ENCODE data around the gene PTPRF.

Gene PTPRF

DNA sequence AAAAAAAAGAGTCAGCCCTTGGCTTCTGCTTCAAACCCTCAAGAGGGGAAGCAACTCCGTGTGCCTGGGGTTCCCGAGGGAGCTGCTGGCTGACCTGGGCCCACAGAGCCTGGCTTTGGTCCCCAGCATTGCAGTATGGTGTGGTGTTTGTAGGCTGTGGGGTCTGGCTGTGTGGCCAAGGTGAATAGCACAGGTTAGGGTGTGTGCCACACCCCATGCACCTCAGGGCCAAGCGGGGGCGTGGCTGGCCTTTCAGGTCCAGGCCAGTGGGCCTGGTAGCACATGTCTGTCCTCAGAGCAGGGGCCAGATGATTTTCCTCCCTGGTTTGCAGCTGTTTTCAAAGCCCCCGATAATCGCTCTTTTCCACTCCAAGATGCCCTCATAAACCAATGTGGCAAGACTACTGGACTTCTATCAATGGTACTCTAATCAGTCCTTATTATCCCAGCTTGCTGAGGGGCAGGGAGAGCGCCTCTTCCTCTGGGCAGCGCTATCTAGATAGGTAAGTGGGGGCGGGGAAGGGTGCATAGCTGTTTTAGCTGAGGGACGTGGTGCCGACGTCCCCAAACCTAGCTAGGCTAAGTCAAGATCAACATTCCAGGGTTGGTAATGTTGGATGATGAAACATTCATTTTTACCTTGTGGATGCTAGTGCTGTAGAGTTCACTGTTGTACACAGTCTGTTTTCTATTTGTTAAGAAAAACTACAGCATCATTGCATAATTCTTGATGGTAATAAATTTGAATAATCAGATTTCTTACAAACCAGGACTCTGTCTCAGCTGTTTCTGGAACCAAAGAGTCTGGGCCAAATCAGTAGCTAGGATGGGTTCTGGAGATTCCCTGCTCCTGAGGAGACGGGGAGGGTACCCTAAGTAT lies 92.5 kb downstream of the PTPRF start:
- H3K27ac ChIP-seq (ENCODE audit: low read depth, low read length) = no peak overlapping the region
- H3K9me2 ChIP-seq (replicated peaks; ENCODE audit: control insufficient read depth, low read length) = no peaks in the 10 kb centered on the region
- H3K4me2 ChIP-seq (ENCODE audit: low read length) = no peak overlapping the region
- H3K9me3 ChIP-seq (ENCODE audit: control insufficient read depth, insufficient read depth, low read length) = no peaks in the 10 kb centered on the region
- no peaks in the 10 kb centered on the region for H3K36me3 ChIP-seq (ENCODE audit: control insufficient read depth, low read length)
- no peaks in the 10 kb centered on the region for H4K20me1 ChIP-seq (ENCODE audit: control insufficient read depth, insufficient read depth, low read depth, low read length)
- no peaks in the 10 kb centered on the region for H3K27me3 ChIP-seq (ENCODE audit: control insufficient read depth, low read length)
- H3K79me2 ChIP-seq (ENCODE audit: control insufficient read depth, low read length) = no peaks in the 10 kb centered on the region
- TF ChIP-seq EZH2phosphoT487 (IDR thresholded peaks at IDR 0.05; ENCODE audit: borderline replicate concordance, low read length) = no peak
- TF ChIP-seq, protein P1, sequence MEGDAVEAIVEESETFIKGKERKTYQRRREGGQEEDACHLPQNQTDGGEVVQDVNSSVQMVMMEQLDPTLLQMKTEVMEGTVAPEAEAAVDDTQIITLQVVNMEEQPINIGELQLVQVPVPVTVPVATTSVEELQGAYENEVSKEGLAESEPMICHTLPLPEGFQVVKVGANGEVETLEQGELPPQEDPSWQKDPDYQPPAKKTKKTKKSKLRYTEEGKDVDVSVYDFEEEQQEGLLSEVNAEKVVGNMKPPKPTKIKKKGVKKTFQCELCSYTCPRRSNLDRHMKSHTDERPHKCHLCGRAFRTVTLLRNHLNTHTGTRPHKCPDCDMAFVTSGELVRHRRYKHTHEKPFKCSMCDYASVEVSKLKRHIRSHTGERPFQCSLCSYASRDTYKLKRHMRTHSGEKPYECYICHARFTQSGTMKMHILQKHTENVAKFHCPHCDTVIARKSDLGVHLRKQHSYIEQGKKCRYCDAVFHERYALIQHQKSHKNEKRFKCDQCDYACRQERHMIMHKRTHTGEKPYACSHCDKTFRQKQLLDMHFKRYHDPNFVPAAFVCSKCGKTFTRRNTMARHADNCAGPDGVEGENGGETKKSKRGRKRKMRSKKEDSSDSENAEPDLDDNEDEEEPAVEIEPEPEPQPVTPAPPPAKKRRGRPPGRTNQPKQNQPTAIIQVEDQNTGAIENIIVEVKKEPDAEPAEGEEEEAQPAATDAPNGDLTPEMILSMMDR (IDR thresholded peaks at IDR 0.05; ENCODE audit: low read depth, low read length, poor library complexity, severe bottlenecking) = no peak
- no peak overlapping the region for H3K4me3 ChIP-seq (ENCODE audit: low read length)
- no peaks in the 10 kb centered on the region for H3F3A ChIP-seq (ENCODE audit: control insufficient read depth, insufficient read depth)
- no peaks in the 10 kb centered on the region for H3K4me1 ChIP-seq (ENCODE audit: control insufficient read depth, low read length)

DNA sequence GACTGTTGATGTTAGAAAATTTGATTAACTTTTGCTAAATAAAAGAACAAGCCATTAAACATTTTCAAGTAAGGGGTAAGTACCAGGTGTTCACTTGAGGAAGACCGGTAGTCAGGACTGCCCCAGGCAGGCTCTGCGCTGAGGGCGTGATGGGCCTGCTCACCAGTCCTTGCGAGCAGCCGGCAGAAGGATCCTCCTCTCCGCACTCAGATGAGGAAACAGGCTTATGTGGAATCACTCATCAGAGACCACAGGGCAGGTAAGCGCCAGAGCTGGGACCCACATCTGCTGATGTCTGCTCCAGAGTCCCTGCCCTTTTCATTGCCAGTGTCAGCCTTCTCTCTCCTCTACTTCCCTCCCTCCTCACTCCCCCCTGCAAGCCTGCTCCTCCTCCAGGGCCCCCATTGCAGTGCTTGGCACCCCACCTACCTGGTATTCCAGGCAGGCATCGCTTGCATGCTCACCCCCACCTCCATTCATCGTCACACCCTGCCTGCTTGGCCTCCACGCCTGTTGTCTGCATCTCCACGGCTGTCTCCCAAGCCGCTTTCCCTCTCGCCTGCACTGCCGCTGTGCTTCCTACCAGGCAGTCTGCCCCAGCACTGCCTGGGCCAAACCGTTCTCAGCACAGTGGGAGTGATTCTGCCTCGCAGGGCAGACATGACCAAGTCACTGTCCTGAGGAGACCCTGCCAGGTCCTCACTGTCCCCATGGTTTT lies 94.5 kb downstream of the PTPRF start:
- Histone ChIP-seq H3K9me2 (replicated peaks; ENCODE audit: control insufficient read depth, low read length) (no peaks in the 10 kb centered on the region), H3K27ac (ENCODE audit: low read depth, low read length) (no peak overlapping the region), H3K4me2 (ENCODE audit: low read length) (no peak overlapping the region), H3K27me3 (ENCODE audit: control insufficient read depth, low read length) (no peaks in the 10 kb centered on the region), H3F3A (ENCODE audit: control insufficient read depth, insufficient read depth) (no peaks in the 10 kb centered on the region), H4K20me1 (ENCODE audit: control insufficient read depth, insufficient read depth, low read depth, low read length) (no peaks in the 10 kb centered on the region), H3K4me3 (ENCODE audit: low read length) (no peak overlapping the region), H3K36me3 (ENCODE audit: control insufficient read depth, low read length) (no peaks in the 10 kb centered on the region), H3K4me1 (ENCODE audit: control insufficient read depth, low read length) (no peaks in the 10 kb centered on the region), H3K9me3 (ENCODE audit: control insufficient read depth, insufficient read depth, low read length) (no peaks in the 10 kb centered on the region), H3K79me2 (ENCODE audit: control insufficient read depth, low read length) (no peaks in the 10 kb centered on the region)
- TF ChIP-seq, protein P1 (IDR thresholded peaks at IDR 0.05; ENCODE audit: low read depth, low read length, poor library complexity, severe bottlenecking) = no peak
- no peak for TF ChIP-seq EZH2phosphoT487 (IDR thresholded peaks at IDR 0.05; ENCODE audit: borderline replicate concordance, low read length)

DNA sequence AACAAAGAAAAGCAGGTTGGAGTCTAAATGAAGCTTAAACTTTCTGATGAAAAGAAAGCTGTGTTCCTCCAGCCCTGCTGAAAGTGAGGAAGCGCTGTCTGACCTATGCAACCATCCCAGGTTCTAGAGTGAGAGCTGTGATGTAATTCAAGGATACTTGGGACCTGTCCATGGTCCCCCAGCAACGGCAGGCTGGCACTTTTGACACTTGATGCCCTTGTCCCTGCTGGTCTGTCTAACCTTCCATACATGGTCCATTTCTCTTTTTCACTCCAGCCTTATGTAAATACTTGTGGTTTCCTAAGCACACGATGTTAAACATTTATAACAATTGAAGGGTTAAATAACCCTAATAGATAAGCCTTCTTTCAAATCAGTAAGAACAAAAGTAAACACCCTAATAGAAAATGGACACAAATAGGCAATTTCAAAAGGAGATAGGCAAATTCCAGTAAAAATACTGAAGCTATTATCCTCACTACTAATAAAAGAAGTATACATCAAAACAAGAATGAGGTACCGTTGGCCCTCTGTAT lies 101.5 kb downstream of the PTPRF start:
- TF ChIP-seq, protein P1 (IDR thresholded peaks at IDR 0.05; ENCODE audit: low read depth, low read length, poor library complexity, severe bottlenecking) = no peak
- no peak for TF ChIP-seq EZH2phosphoT487 (IDR thresholded peaks at IDR 0.05; ENCODE audit: borderline replicate concordance, low read length)
- Histone ChIP-seq H3F3A (ENCODE audit: control insufficient read depth, insufficient read depth) (no peaks in the 10 kb centered on the region), H3K27ac (ENCODE audit: low read depth, low read length) (no peak overlapping the region), H3K4me2 (ENCODE audit: low read length) (no peak overlapping the region), H3K9me3 (ENCODE audit: control insufficient read depth, insufficient read depth, low read length) (no peaks in the 10 kb centered on the region), H3K4me1 (ENCODE audit: control insufficient read depth, low read length) (no peaks in the 10 kb centered on the region), H3K4me3 (ENCODE audit: low read length) (no peak overlapping the region), H3K79me2 (ENCODE audit: control insufficient read depth, low read length) (no peaks in the 10 kb centered on the region), H3K27me3 (ENCODE audit: control insufficient read depth, low read length) (no peaks in the 10 kb centered on the region), H4K20me1 (ENCODE audit: control insufficient read depth, insufficient read depth, low read depth, low read length) (no peaks in the 10 kb centered on the region), H3K36me3 (ENCODE audit: control insufficient read depth, low read length) (no peaks in the 10 kb centered on the region), H3K9me2 (replicated peaks; ENCODE audit: control insufficient read depth, low read length) (no peaks in the 10 kb centered on the region)
